RWPE2 (cell line): ENCODE results near the gene ADAMTSL4.

Experiments
- ATAC-seq: fragments of 200-7000 bp; cut with Tn5 transposase; 3 replicates; pipeline ENCODE4 v1.9.1; 2021; ENCODE audit warnings: low read depth
- DNase-seq: peaks from one replicate; pipeline ENCODE4 v3.0.0-alpha.2; 2020; ENCODE audit warnings: low spot score
- H3K27ac ChIP-seq: fragments of 450-650 bp; 2 replicates; pipeline ENCODE4 v1.5.1; 2017; ENCODE audit warnings: mild to moderate bottlenecking; ENCODE audit not compliant: poor library complexity, severe bottlenecking
- H3K27me3 ChIP-seq: fragments of 250-450 bp; sonication (Bioruptor Pico); 2 replicates; pipeline ENCODE4 v1.5.1; 2021; ENCODE audit warnings: mild to moderate bottlenecking, moderate library complexity; ENCODE audit not compliant: insufficient read depth, poor library complexity, severe bottlenecking
- H3K36me3 ChIP-seq: fragments of 250-450 bp; sonication (Bioruptor Pico); 2 replicates; pipeline ENCODE4 v1.5.1; 2020; ENCODE audit warnings: low read depth, mild to moderate bottlenecking, moderate library complexity
- H3K4me1 ChIP-seq: fragments of 250-450 bp; sonication (Bioruptor Pico); 2 replicates; pipeline ENCODE4 v1.5.1; 2021; ENCODE audit warnings: mild to moderate bottlenecking, moderate library complexity; ENCODE audit not compliant: insufficient read depth, poor library complexity, severe bottlenecking
- H3K4me3 ChIP-seq: fragments of 250-450 bp; sonication (Bioruptor Pico); 2 replicates; pipeline ENCODE4 v1.5.1; 2021; ENCODE audit warnings: mild to moderate bottlenecking, moderate library complexity; ENCODE audit not compliant: severe bottlenecking
- H3K9me3 ChIP-seq: fragments of 250-450 bp; sonication (Bioruptor Pico); 2 replicates; pipeline ENCODE4 v1.5.1; 2021; ENCODE audit warnings: mild to moderate bottlenecking, moderate library complexity; ENCODE audit not compliant: severe bottlenecking
- CTCF ChIP-seq: fragments of 450-650 bp; IDR thresholded peaks from one replicate; pipeline ENCODE4 v1.5.1; 2017; ENCODE audit warnings: mild to moderate bottlenecking, moderate library complexity; ENCODE audit not compliant: poor library complexity, severe bottlenecking

The ADAMTSL4 gene

GRCh38 chr1:150532860-150533259 is 16.3 kb upstream of the ADAMTSL4 start:
- H3K9me3 ChIP-seq = no peaks in the 10 kb centered on the region
- H3K4me3 ChIP-seq = no peak overlapping the region
- H3K27me3 ChIP-seq = no peaks in the 10 kb centered on the region
- ATAC-seq = no peak
- TF ChIP-seq CTCF = peak; percentile 59
- H3K27ac ChIP-seq = no peak overlapping the region
- DNase-seq = no peak
- H3K4me1 ChIP-seq = peaks cover 16% of the 10 kb centered on the region
- H3K36me3 ChIP-seq = no peaks in the 10 kb centered on the region

GRCh38 chr1:150534002-150534401 is 15.2 kb upstream of the ADAMTSL4 start:
- Histone ChIP-seq H3K4me3 (no peak overlapping the region), H3K4me1 (peaks cover 20% of the 10 kb centered on the region), H3K27ac (no peak overlapping the region), H3K9me3 (no peaks in the 10 kb centered on the region), H3K27me3 (no peaks in the 10 kb centered on the region), H3K36me3 (no peaks in the 10 kb centered on the region)
- ATAC-seq (peak; percentile 8; the same call in 1 of the 3 replicates), DNase-seq (no peak)
- TF ChIP-seq CTCF = no peak

GRCh38 chr1:150535511-150536287 is 13.5 kb upstream of the ADAMTSL4 start:
- Histone ChIP-seq H3K27me3 (no peaks in the 10 kb centered on the region), H3K4me3 (no peak overlapping the region), H3K36me3 (no peaks in the 10 kb centered on the region), H3K27ac (no peak overlapping the region), H3K9me3 (no peaks in the 10 kb centered on the region), H3K4me1 (peaks cover 20% of the 10 kb centered on the region)
- DNase-seq (no peak), ATAC-seq (no peak)
- TF ChIP-seq CTCF = no peak

GRCh38 chr1:150536836-150537731 is 12.1 kb upstream of the ADAMTSL4 start:
- no peak for DNase-seq
- H3K27ac ChIP-seq = peak overlapping the region; percentile 78
- no peaks in the 10 kb centered on the region for H3K27me3 ChIP-seq
- no peaks in the 10 kb centered on the region for H3K9me3 ChIP-seq
- peaks cover 20% of the 10 kb centered on the region for H3K4me1 ChIP-seq
- no peak for TF ChIP-seq CTCF
- H3K4me3 ChIP-seq = no peak overlapping the region
- peak; percentile 40 for ATAC-seq
- H3K36me3 ChIP-seq = no peaks in the 10 kb centered on the region
